Fibroblast of skin of right biceps (primary cell): ENCODE measurements around the gene ROMO1.
"Not testable (repeated sequence)": the region's sequence is repeated elsewhere in the genome, so short reads cannot be mapped to it uniquely, and the experiment has no call there.

Source experiments
- DNase-seq: peaks from one replicate; pipeline ENCODE4 v3.0.0-alpha.2; 2013

The ROMO1 gene

GRCh38 chr20:35713120-35713519, 13.9 kb downstream of the ROMO1 start:
- not testable (repeated sequence) for DNase-seq

GRCh38 chr20:35714127-35714526, 14.9 kb downstream of the ROMO1 start:
- DNase-seq: no peak

GRCh38 chr20:35715652-35716051, 16.4 kb downstream of the ROMO1 start:
- DNase-seq: no peak

- no peak for DNase-seq
Measured at GRCh38 chr20:35716330-35716729, 17.1 kb downstream of the ROMO1 start.

DNA sequence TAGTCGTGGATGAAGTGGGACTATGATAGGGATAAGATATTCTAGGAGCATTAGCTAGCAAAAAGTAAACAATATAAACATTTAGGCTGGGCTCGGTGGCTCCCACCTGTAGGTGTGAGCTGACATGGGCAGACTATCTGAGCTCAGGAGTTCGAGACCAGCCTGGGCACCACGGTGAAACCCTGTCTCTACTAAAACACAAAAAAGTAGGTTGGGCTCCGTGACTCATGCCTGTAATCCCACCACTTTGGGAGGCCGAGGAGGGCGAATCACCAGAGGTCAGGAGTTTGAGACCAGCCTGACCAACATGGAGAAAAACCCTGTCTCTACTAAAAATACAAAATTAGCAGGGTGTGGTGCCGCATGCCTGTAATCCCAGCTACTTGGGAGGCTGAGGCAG, 19.1 kb downstream of the ROMO1 start:
- DNase-seq: peak; percentile 24

GRCh38 chr20:35718972-35719635, 19.9 kb downstream of the ROMO1 start:
- peak; percentile 21 for DNase-seq

DNA sequence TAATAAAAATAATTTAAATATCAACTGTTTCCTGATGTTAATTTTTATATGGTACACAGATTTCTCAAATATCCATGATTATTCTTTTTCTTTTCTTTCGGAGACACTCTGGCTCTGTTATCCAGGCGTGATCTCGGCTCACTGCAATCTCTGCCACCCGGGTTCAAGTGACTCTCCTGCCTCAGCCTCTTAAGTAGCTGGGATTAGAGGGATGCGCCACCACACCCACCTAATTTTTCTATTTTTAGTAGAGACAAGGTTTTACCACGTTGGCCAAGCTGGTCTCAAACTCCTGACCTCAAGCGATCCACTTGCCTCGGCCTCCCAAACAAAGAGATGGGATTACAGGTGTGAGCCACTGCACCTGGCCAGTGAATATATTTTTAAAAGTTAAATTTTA, 20.5 kb downstream of the ROMO1 start:
- DNase-seq: no peak

GRCh38 chr20:35720165-35721123, 21.2 kb downstream of the ROMO1 start:
- no peak for DNase-seq

DNA sequence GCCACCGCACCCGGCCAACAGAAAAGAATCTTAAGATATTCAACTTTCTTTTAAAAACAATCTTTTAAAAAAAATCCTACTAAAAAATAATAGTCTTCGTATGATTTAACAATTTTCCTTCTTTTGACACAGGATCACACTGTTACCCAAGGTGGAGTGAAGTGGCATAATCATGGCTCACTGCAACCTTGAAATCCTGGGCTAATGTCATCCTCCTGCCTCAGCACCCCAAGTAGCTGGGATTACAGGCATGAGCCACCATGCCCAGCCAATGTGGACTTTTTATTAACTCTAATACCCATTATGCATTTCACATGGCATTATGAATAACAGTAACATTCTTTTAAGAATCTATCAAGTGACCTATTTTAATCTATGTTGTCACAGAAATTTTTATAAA, 22.0 kb downstream of the ROMO1 start:
- DNase-seq: no peak

GRCh38 chr20:35721621-35722020, 22.4 kb downstream of the ROMO1 start:
- DNase-seq: no peak

DNA sequence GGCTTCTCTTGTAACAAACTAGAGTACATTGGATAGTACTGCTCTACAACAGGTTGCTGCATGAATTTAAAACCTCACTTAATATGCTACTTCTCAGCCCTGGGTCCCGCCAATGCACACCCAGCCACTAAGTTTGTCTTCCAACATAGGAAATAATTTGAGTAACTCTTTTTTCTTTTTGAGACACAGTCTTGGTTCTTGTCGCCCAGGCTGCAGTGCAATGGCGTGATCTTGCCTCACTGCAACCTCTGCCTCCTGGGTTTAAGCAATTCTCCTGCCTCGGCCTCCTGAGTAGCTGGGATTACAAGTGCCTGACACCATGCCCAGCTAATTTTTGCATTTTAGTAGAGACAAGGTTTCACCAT, 24.1 kb downstream of the ROMO1 start:
- DNase-seq: not testable (repeated sequence)

- not testable (repeated sequence) for DNase-seq
Measured at GRCh38 chr20:35723652-35724320, 24.6 kb downstream of the ROMO1 start.

DNA sequence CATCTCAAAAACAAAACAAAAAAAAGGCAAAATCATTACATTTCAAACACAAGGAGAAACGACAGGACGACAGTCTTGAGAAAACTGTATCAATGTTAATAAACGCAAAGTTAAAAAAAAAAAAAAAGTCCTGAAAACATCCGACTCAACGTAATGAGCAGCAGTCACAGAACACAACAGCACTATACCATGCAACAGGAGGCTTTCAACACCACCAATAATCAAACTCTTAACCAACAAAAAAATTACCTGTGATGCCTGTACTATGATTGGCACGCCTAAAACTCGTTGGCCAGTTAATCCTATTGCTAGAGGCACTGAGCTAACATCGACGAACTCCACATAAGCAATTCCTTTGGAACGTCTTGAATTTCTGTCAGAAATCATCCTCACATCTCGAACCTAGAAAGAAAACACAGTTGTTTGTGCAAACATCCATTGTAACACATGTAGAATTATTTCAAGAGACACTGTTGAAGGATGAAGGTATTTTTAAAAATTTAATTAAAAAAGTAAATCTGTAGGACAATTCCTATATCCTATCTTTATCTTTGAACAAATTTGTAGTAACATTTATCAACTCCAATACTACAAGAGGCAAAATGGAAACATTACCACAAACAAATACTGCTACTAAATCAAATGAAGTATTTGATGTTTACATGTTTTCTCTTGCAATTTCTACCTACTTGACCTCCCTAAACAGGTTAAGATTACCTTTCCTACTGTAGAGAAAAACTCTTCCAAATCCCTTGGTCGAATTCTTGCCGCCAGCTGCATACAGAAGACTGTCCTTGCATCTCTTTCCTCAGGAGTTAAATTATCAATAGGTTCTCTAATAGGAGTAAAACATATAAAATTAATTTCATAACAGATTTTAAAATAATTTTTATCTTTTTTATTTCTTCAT, 25.4 kb downstream of the ROMO1 start:
- no peak for DNase-seq

DNA sequence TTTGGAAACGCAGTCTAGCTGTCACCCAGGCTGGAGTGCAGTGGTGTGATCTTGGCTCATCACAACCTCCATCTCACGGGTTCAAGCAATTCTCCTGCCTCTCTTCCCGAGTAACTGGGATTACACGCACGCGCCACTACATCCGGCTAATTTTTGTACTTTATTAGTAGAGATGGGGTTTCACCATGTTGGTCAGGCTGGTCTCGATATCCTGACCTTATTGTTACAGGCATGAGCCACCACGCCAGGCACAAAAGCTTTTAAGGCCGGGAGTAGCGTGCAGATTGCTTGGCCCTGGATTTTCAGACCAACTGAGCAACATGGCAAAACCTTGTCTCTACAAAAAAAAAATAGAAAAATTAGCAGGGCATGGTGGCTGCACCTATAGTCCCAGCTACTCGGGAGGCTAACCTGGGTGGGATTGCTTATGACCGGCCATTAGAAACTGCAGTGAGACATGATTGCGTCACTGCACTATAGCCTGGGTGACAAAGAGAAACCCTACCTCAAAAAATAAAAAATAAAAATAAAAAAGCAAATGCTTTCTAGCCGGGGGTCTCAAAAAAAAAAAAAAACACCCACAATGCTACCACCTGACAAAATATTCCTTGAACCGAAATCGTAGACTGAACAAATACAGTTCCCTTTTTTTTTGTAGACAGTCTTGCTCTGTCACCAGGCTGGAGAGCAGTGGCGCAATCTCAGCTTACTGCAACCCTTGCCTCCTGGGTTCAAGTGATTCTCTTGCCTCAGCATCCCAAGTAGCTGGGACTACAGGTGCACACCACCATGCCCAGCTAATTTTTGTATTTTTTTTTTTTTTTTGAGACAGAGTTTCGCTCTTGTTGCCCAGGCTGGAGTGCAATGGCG, 27.9 kb downstream of the ROMO1 start:
- no peak for DNase-seq

DNA sequence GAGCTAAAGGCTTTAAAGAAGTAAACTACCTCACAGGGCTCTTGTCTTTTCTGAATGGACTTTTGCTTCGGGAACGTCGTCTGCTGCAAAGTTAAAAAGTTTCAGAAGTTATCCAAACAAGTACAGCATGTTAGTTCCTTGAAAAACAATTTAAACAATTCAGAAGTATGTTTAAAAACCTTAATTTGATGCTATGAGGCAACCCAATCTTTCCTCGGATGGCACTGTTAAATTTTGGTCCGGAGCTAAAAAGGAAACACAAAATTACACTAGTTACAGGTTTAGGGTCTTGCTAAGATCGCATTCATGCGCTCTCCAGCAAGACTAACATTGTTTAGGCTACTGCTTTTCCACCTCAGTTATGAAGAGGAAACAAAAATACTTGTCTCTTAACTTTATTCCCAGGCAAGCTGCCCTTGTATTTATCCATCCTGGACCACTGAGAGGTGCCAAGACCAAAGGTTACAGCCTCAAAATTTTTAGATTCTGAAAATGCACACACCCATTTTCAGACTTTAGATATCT, 30.1 kb downstream of the ROMO1 start:
- no peak for DNase-seq

DNA sequence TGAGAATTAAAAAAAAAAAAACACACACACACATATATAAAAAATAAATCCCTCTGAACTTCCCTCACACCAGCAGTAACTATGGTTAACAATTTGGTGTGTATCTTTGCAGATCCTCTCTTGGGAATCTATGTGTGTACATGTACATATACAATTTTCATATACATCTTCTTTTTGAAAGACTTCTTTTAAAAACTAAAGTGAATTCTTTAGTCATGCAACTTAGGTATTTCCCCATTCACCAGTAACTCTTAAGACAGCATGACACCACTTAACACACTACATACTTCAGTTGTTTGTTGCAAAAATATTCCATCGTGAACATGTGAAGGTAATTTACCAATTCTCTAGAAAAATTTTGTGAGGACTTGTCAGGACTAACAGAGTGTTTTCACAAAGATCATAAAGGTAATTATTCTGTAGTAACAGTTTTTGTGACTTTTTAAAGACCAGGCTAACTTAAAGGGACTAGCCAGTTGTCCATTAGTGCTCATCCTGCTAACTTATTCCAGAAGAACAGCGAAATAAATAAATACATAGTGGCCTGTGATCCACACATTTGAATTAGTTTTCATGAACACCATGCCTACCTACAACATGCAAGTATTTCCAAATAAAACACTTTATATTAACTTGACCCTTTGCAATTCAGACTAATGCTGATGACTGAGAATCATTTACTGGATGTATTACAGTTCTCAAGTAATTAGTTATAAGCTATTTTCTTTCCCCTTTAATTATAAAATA, 30.8 kb downstream of the ROMO1 start:
- no peak for DNase-seq

DNA sequence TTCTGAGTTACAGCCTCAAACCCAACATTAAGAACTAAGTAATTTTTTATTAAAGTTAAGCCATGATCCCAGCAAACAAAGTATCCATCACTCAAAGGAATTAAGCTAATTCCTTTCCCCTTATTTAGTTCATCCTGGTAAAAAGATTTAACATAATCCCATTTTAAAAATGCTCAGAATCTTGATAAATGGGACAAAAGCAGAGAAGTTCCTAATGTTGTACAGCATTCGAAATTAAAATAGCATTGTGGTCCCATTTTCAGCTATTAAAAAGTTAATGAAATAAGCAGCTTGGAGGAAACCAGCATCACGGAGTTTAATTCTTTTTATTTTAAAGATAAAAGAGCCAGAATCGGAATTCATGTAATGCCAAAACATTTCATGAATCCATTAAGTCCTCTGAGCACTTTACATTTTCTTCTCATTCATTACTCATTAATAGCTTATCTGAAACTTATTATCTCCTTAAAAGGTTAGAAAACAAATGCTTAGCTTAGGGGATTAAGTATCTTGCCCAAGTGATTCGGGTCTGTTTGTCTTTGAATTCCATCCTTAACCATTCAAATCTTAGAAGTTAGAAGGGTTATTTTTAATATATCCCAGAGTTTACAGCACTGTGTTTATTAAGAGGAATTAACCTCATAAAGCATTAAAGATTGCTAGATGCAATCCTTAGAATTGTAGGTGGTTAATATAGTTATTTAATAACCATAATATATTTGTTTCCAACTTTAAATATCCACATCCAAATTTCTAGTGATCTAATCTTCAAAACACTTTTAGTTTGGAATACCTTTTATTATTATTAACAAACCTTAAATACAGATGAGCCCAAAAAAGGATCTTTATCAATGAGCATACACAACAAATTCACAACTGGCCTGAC, 31.6 kb downstream of the ROMO1 start:
- DNase-seq: no peak

GRCh38 chr20:35731469-35731788, 32.2 kb downstream of the ROMO1 start:
- no peak for DNase-seq

DNA sequence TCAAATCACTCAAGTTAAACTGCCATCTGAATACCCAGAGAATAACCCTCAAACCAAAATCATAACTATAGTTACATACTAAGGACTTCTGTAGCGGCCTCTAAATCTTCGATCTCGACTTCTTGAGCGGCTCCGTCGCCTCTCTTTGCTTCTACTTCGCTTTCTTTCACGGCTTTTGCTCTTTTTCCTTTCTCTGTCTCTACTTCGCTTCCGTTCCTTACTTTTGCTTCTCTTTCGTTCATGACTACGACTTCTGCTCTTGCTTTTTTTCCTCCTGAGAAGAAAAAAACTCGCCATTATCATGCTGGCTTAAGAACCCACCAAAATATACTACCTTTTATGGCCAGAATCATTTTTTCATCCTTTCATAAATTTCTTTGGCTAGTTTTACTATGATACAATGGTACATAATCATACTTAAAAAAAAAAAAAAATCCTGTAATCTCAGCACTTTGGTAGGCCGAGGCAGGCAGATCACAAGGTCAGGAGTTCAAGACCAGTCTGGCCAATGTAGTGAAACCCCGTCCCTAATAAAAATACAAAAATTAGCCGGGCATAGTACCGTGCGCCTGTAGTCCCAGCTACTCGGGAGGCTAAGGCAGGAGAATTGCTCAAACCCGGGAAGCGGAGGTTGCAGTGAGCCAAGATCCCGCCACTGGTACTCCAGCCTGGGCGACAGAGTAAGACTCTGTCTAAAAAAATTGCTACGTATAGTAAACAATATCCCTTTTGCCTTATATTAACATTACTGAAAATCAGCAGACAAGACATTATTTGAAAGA, 32.8 kb downstream of the ROMO1 start:
- no peak for DNase-seq
